HG03135 (cell line): ENCODE measurements around the gene GALT.

ENCODE experiments used
- ATAC-seq: cut with Tn5 transposase; IDR thresholded peaks from one replicate; pipeline ENCODE4 v1.9.1; 2021; ENCODE audit warnings: mild to moderate bottlenecking, moderate library complexity; ENCODE audit not compliant: unreplicated experiment

The GALT gene

DNA sequence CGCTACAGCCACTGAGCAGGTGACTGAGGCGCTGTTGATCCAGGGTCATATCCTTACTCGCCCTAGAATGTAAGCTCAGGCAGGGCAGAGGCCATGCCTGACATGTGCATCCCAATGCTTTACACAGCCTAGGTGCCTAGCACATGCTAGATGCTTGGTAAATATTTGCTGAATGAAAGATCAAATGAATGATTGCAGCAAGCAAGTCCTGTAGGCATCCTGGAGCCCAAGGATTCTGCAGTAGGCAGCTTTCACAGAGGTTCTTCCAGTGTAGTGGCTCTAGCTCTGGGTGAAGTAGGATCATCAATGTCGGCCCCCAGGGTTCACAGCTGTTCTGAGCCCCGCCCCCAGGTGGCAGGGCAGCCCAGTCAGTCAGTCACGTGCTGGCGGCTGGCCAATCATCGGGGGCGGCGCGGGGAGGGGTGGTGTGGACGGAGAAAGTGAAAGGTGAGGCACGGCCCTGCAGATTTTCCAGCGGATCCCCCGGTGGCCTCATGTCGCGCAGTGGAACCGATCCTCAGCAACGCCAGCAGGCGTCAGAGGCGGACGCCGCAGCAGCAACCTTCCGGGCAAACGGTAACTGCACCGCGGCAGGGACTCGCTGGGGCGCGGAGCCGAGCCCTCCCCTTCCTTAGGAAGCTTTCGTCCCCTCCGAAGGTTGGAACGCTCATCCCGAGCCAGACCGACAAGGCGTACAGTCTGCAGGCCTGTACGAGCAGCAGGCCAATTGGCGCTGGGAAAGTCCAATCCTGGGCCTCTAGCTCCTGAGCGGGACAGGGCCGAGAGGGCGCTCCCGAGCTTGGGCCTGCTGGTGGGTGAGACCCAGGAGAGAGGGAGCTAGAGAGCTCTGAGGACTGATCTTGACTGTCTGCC is at the start of gene GALT:
Gene GALT (plus strand): TSS at position 465 of the 873 bp plus-strand sequence. CDS start 30 bp downstream, at position 495.
- ATAC-seq, result peak; percentile 85

- no peak for ATAC-seq
Observed at GRCh38 chr9:34599546-34599945, 46.9 kb upstream of the GALT start.

DNA sequence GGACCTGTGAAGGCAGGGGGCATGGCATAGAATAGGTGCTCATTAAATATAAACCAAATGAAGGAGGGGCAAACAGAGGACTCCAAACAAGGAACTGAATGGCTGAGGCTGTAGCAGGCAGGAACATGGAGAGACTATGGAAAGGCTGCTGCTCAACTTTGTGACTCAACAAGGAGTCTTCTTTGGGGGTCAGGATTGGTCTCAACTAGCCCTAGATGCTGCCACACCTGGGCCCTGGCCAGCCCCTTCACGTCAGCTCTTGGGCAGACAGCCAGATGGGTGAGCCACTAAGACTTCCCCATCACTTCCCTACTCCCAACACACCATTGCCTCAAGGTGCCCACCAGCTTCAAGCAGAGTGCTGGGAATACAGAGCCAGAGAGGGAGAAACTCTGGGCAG is 45.6 kb upstream of the GALT start:
- ATAC-seq, result no peak

- ATAC-seq, result no peak
Observed at GRCh38 chr9:34601937-34602573, 44.4 kb upstream of the GALT start.

DNA sequence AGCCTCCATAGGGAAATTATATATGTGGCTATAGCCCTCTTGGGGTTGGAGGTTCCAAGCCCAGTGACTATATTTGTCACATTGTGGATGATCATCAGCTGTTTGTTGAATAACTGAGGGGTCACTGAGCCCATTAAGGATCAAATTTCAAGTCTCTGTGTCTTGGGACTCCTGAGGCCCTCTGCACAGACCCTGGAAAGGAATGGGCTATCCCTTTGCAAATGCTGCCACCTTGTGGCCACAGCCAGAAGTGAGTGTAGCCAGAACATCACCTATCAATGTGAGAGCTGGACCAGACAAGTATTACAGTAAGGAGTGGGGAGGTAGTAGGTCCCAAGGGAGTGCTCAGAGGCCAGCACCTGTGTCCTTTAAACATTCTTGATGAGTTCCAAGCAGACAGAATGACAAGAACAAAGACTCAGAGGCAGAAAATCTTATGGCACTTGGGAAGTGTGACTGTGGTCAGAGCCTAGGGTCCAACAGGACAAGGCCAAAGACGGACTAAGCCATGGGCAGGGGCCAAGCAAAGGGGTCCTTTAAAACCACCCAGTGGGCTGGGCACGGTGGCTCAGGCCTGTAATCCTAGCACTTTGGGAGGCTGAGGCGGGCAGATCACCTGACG is 42.8 kb upstream of the GALT start:
- ATAC-seq, result peak; percentile 64

- no peak for ATAC-seq
Observed at GRCh38 chr9:34606190-34606589, 40.3 kb upstream of the GALT start.

DNA sequence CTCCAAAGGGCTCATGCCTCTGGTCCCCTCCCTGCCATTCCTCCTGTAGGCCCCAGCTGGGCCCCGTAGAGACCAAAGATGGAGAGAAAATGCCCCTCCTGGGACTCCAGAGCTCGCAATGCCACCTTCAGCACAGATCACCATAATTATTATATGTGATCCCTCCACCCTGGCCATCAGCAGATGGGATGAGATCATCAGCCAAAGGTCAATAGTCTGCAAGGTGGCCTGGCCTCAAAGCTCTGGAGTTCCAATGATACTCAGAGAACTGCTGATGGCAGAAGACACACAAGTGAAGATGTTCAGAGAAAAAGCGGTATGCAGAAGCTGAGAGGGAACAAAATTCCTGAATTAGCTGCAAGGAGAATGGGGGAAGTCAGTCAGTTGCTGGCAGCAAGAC is 39.6 kb upstream of the GALT start:
- no peak for ATAC-seq

DNA sequence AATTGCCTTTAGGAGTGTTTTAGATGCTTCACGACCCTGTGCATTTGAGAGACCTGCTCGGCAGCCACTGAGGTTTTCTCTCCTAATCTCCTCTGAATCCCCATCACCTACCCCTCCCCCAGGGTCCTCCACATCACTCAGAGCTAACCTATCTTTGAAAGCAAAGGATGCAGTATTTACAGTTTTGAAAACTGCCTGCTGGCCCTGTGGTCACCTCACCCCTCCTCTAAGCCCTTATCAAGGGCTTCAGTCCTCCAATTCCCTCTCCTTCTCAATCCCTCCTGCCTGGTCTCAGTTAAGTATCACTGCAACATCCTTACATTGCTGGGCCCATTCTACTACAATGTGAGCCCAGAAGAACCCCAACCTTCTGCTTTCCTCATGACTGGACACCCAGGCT is 39.1 kb upstream of the GALT start:
- ATAC-seq, result no peak

- ATAC-seq, result no peak
Observed at GRCh38 chr9:34610434-34611206, 35.9 kb upstream of the GALT start.

- ATAC-seq, result no peak
Observed at GRCh38 chr9:34611251-34611810, 35.1 kb upstream of the GALT start.

DNA sequence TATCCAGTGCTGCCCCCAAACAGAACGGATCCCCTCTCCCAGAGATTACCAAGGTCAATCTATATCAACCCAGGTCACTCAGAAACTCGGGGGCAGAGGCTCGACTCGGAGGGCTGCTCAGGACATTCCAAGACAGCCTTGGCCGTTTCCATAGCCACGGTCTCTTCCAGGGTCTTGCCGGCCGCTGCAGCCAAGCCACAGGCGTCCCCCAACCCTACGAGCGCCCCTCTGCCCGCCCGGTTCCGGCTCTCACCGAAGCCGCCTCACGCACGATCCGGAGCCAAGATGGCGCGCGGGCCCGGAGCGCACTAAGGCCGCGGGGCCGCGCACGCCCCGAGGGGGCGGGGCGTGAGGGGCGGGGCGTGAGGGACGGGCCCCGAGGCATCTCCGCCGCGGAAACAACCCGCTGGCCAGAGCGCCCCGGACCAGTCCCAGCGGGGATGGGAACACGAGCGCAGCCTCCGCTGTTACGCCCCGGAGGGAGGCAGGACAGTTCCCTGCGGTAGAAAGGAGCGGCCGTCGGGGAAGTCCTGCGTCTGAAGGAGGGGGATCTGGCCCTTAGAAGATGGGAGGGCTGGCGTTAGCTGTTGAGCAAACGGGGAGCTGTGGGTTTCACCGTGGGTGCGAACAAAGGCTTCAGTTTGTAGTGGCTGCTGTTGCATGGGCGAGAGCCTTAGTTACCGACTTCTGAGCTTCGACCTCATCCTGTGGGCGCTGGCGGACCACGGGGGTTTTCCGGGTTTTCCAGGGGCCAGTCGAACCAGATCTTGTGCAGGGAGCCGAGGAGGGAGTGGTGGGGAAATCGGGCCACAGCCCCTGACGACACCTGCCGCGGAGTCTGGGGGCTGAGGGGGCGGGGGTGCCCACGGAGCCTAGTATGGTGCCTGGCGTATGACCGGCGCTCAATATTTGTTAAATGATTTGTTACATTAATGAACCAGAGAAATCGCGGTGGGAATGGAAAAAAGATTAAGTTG is 34.4 kb upstream of the GALT start, which contains the start of gene RPP25L:
Gene RPP25L (minus strand): TSS at position 287 of the 977 bp plus-strand sequence. CDS start 801 bp downstream, outside the sequence.
- ATAC-seq, result peak; percentile 76

DNA sequence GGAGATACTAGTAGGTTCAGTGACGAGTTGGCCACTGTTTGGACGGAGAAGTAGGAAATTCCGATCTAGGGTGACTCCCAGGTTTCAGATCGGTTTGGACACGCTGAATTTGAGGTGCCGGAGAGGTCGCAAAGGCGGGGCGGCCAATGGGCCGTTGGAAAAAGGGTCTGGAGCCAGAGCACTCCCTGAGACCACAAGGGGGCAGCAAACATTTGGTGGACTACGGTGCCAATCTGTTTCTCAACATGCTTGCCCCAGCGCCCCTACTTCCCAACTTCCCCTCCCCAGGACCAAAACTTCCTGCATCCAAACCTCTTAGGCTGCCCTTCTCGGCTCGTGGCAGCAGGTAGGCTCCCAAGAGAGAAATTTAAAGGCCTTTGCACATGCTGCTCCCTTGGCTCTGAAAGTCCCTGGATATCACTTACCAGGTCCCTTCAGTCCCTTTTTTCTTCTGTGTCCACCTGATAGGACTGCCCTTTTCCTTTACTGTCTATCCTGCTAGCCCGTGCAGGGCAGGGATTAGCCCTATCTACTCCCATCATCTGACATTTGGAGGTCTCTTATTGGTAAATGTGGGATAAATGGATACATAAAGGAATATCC is 33.6 kb upstream of the GALT start:
- peak; percentile 41 for ATAC-seq

GRCh38 chr9:34615132-34615531 is 31.3 kb upstream of the GALT start:
- no peak for ATAC-seq

- ATAC-seq, result peak; percentile 96
Observed at GRCh38 chr9:34620061-34620994, 26.1 kb upstream of the GALT start, which contains the start of gene DCTN3. DCTN3 (minus strand) TSS chr9:34620495; CDS start chr9:34620464, 31 bp downstream.

DNA sequence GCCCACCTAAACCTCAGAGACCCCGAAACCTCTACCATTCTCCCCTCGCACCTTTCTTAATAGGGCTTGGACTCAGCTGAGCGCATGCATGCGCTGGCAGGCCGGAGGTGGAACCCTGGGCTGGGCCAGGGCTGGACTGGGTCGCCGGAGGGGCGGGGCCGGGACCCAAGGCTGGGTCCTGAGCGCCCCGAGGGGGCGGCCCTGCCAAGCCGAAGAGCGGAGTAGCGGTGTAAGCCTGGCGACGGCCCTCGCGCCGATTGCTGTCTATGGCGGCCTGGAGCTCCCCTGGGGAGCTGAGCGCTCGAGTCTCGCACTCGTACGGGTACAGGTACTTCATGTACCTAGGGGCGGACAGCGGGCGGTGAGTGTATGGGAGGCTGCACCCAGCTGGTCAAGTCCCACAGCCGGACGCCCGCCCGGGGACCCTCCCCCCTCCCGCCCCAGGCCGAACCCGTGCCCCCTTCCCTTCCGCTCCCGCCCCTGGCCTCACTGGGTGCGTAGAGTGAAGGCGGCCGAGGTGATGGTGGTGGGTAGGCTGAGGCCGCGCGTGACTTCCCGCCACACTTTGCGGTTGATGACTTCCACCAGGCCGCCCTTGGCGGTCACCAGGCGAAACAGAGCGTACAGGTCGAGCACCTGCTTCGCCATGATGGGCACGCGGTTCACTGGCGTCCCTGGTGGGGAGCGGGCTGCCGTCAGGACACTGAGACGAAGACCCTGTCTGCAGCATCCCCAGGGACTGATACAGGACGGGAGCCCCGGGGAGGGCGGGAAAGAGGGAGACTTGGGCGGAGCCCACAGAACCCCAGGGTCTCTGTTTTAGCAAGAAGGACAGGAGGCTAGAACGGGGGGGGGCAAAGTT is 22.9 kb upstream of the GALT start:
- ATAC-seq, result no peak

DNA sequence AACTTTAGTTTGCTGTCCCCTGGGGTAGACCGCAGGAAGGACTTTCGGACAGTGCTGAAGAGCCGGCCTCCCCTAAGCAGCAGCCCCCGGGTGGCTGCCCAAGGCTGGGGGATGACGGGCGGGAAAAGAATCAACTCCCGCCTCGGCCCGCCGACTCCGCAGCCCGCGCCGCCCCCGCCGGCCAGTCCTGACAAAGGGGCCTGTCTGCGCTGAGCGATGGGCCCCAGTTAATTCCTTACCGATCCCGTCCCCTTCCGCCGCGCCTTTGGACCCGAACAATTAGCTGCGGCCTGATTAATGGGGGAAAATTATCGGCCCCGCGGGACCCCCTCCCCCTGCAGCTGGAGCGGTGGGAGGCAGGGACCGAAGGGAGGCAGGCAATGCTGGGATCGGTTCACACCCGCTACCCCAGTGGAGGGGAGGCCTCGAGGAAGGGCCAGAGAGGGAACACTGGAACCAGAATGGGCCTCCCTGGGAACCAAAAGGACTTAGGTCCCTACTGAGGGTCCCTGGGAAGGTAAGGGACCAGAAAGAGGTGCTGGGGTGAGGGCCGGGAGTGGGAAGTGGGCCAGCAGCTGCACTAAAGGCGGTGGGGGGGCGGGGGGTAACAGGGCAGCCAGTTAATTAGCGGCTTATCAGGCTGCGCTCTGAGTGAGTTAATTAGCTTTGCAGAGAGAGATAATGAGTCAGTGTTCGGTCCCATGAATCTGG is 21.8 kb upstream of the GALT start:
- no peak for ATAC-seq
